GM19238 (cell line): ENCODE data around the gene NACC2.
"Not testable (repeated sequence)": the region's sequence is repeated elsewhere in the genome, so short reads cannot be mapped to it uniquely, and the experiment has no call there.

Source experiments
- DNase-seq: peaks from one replicate; pipeline ENCODE4 v3.0.0; 2011; ENCODE audit warnings: low spot score; ENCODE audit not compliant: insufficient read length

NACC2 gene

DNA sequence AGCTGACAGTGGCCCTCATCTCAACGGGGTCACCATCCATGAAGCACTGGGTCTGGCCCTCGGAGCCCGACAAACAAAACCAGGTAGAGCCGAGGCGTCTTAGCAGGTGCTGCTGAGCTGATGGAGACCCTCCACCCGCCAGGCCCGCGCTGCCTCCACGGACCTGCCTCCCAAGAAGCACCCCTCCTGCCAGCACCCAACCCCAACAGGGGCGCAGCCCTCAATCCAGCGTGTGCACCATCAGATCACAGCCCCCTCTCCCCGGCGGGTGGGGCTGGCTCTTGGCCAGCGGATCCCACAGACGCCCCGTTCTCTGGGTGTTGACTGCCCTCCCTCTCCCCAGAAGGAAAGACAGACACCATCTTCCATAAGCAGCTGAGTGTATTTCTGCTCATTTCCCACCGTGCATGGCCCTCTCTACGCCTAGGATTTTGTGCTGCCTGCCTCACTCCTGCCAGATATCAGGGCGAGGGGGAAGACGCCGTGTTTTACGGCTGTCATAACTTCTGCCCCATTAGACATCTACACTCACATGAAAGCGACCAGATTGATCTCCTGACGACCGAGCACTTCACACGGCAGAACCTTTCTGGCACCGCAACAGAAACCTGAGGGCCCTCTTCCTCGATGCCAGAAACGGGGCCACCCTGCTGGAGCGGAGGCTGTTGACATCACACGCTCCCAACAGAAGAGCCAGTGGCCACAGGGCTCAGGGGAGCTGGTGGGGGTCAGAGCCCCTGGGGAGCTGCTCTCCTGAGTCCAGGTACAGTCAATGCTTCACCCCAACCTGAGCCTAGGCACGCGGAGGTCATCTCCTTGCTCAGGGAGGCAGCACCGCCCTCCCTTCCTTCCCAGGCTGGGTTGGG, 12.4 kb downstream of the NACC2 start:
- DNase-seq: no peak

DNA sequence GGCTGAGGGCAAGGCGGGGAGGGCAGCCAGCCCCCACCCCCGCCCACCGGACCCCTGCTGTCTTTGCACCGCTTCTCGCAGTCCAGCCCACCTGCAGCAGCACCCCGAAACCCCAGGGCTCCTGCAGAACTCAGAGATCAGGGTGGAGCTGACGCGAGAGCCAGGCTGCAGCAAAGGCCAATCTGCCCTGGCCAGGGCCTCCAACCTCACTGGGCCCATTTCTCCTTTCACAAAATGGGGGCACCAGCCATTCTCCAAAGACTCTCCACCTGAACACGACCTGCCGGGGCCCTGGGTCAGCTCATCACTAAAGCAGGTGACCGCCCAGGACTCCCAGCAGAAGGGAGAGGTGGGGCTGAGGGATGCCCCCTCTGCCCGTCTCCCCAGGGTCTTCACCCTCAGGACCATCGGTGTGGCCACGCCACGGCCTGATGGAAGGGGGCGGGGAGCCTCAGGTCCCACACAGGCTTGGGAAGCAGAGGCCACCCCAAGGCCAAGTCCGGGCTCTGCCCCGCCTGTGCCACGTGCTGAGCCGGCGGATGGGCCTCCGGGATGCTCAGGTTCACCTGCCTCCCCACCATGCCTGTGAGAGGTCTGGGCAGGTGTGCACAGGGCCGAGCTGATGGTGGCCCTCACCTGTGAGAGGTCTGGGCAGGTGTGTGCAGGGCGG, 13.1 kb downstream of the NACC2 start:
- no peak for DNase-seq

DNA sequence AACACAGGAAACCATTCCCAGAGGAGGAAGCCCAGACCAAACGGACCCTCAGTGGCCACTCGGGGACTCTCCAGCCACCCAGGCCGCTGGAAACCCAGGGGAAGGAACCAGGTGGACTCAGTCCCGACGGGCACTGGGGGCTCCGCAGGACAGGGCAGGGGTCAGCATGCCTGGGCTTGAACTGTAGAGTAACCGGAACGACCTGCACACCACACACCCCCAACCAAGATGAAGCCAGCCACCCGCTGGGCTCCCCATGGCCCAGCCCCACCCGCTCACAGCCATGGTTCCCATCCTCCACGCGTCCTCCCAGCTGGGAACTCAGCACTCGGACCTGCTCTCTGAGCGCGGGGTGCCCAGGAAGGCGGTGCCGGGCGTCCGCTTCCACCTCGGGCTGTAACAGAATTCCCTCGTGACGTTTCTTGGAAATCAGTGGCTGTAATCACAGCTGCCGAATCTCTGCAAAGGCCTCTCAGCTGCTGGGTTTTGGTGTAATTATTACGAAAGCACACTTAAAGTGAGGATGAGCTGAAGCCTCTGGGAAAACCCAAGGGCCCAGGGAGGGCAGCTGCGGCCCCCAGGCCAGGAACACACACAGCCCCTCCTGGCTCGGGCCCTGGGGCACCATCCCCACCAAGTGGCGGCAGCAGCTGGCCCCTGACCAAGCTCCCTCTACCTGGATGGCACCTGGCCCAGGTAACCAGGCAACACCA, 13.8 kb downstream of the NACC2 start:
- no peak for DNase-seq

DNA sequence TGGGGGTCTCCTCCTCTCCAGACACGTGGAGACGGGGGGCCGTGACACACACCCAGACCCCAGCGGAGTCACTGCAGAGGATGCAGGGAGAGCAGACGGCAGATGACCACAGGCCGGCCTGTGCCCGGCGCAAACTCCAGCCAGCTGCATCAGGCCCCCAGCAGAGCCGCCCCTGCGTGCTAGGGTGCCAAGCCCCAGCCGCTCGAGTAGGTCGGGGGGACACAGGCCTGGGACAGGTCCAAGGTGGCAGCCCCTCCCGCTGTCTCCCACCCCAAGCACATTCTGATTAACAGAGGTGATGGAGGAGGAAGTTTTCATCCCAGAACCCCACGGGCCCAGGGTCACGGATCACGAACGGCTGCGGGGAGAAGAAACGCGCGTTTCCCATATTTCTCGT, 14.4 kb downstream of the NACC2 start:
- DNase-seq: no peak

DNA sequence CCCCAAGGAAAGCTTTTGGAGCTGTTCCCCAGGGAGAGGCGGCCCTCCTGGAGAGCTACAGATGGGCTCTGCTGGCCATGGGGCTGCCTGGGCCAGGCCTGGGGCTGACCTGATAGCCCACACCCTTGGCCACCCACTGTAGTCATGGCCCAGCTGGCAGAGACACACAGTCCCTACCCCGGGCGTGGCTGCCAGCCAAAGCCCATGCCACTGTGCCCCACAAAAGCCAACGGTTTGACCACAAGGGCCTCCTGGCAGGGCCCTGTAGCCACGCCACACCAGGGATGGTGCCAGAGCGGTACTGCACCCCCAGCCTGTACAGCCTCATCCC, 15.2 kb downstream of the NACC2 start:
- DNase-seq: no peak

DNA sequence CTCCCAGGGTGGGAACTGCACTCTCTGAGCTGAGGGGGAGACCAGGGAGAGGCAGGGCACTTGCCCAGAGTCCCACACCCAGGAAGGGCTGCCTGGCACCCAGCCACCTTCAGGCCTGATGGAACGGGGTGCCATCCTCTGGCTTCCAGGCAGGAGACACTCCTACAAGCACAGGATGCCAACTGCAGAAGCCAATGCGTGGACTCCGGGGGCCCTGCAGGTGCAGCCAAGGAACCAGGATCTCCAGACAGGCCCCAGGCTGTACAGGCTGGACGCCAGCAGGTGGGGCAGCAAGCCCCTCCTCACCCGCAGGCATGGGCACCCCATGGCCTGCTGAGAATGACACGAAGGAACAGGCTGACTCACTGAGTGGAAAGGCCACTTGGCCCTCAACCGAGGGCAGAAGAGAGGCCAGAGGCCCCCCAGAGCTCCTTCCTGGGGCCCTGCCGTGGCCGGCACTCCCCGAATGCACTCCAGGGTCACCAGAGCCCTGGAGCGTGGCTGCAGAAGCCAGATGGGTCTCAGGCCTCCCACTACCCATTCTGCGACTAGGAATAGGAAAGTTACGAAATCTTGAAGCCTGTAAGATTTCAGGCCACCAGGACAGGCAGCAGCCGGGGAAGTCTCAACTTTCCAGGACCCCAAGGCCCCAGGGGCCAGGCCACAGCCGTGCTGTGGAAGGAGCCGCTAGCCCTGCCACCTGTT, 15.7 kb downstream of the NACC2 start:
- no peak for DNase-seq

DNA sequence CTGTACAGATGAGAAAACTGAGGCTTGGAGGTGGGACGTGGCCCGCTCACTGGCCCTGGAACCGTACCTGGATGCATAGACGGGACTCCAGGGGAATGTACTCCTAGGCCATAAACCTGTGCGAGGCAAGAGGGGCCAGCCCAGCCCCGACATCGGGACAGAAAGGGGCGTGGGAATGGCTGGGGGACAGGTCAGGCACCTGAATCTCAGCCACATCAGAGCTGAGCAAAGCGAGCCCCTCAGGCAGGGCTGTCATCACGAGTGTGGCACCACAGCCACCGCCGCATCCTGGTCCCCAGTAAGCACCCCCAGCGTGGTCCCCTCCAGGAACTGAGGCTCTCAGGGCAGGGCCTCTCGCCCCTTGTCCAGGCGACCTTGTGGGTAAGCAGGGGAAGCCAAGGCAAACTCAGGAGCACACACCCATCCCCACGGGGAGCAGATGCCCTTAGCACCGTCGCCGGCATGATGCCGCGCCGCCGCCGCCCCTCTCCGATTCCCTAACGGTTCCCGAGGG, 16.5 kb downstream of the NACC2 start:
- DNase-seq: no peak

DNA sequence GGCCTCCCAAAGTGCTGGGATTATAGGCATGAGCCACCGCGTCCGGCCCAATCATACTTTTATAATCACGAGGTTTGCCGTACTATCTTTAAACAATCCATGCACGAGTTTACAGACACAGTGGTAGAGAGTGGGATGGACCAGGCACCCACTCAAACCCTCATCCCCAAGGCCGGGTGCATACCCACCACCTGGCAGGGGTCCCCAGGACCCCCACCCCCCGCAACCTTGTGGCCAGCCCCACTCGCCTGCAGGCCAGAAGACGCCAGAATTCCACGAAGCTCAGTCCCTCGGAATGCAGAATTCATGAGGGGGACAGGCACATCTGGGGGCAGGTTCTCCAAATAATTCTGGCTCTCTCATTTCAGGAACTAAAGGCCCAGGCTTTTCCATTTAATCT, 17.1 kb downstream of the NACC2 start:
- DNase-seq: no peak

DNA sequence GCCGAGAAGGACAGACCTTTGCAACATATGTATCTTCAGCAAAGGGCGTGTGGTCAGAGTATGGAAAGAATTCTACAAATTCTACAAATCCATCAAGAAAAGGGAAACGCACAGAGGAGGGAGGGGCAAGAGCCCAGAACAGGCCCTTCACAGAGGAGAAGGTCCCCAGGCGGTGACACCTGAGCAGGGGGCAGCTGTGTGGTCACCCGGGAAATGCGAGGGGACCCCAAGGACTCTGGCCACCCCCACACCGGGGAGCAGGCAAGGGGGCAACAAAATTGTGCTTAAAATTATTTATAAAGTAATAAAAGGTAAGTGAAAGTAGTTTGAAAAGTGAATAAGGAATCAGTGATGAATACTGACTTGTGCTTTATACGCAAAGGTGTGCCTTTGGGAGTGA, 17.6 kb downstream of the NACC2 start:
- DNase-seq: no peak

DNA sequence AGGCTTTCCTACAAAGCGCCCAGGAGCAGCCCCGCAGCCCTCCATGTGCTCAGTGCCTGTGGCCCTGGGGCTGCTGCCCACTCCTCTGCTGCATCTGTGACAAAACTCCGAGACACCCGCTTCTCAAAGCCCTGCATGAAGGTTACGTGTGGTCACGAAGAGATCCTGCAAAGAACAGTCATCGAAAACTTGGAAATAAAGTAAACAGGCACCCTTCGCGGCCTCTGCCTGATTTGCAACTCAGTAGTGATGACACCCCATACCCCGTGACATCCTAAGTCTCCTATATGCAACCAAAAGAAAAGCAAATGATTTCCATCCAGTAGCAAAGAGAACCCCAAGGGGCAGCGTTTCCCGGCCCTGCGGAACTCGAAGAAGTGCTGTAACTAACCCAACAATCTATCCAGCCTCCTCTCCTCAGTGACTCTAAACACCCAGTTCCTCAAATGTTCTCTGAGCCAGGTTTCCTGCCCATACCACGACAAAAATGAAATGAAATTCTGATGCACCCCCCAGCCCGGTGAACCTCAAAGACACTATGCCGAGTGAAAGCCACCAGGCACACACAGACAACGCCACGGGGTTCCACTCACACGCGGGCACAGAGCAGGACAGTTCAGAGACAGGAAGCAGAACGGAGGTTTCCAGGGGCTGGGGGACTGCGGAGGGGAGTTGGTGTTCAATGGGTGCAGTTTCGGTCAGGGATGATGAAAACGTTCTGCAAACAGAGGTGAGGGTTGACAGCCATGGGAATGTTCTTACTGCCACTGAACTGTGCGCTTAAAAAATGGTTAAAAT, 19.0 kb downstream of the NACC2 start:
- DNase-seq: no peak

DNA sequence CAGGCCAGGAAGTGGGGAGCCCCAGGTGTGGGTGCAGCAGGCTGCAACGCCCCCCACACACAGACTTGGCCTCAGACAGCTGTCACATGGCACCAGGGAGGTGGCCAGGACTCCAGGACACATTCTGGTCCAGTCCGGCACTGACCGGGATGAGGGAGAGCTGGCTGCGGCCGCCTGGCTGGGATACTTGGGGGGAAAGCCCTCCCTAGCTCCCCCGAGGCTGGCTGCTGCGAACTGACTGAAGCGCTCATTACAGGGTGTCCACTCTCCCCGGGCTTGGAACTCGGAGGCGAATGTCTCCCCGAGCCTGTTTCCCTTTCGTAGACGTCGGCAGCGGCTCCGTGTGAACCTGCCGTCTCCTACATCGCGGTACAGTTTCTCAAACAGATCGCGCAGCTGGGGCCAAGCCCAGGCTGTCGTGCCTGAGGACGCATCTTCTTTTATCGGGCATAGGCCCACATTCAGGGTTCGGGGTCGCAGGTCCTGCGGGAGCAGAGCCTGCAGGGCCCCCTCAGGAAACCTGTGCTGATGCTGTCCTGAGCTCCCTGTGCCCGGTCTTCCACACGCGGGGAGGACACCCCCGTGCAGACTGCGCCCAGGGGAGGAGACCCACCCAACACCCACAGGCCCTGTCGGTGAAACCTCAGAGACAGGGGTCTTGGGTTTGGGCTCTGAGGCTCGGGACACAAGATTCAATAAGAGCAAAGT, 19.8 kb downstream of the NACC2 start:
- no peak for DNase-seq

DNA sequence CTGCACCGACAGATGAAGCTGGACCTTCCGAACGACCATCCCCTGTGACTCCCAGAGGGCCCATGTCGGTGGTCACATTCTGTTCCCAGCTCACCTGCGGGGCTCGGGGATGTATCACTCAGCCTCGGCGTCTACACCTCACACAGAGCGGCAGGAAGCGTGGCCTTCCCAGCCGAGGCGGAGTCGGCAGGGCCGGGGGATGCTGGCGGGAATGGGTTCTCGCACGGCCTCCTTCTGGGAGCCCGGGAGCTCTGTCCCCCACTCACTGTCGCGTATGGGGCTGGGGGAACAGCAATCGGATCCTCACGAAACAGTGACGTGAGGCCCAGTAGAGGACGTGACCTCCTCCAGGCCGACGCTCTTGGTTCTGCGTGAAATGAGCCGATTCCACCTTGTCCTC, 20.4 kb downstream of the NACC2 start:
- no peak for DNase-seq

DNA sequence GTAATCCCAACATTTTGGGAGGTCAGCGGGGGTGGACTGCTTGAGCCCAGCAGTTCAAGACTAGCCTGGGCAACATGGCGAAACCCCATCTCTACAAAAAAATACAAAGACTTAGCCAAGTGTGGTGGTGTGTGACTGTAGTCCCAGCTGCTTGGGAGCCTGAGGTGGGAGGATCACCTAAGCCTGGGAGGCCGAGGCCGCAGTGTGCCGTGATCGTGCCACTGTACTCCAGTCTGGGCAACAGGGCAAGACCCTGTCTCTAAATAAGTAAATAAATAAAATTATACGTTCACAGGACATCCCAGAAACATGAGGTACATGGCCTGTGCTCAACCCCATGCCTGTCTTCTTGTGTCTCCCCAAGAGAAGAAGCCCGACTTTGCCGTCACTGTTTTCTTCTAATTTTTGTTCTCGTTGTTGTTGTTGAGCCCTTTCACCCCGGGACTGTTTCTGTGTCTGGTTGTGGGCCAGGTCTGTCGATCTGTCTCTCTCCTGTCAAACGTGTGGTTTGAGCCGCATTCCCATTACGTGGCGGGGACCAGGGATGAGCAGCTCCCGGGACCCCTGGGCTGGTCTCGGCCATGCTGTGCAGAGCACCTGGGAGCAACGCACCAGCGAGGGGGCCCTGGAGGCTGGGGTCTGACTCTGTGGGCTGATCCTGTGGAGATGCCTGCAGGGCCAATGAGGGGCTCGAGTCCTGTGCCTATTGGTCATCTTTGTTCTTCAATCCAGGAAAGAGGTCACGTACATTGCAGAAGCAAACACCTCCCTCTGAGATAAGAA, 32.2 kb downstream of the NACC2 start:
- DNase-seq: no peak

DNA sequence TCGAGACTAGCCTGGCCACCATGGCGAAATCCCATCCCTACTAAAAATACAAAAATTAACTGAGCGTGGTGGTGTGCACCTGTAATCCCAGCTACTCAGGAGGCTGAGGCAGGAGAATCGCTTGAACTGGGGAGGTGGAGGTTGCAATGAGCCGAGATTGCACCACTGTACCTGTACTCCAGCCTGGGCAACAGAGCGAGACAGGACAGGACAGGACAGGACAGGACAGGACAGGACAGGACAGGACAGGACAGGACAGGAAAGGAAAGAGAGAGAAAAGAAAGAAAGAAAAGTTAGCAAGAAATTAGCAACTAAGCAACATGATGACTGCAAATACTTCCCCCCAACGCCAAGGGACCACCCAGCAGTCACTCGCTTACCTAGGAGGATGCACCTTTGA, 33.2 kb downstream of the NACC2 start:
- not testable (repeated sequence) for DNase-seq

DNA sequence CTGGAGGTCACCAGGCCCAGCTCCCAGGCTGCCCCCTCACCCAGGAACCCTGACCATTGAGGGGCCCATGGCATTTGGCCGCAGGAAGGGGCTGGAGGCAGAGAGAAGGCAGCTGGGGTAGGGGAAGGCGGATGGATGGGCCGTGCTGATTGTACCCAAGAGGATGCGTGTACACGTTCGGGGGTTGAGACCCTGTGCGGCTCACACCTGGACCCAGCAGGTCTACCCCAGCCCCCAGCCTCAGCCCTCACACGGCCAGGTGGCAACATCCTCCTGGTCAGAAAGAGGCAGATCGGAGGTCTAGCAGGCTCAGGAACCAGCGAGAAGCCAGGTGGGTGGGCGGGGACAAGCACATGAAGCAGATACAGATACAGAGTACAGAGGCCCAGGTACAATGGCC, 33.7 kb downstream of the NACC2 start:
- no peak for DNase-seq

DNA sequence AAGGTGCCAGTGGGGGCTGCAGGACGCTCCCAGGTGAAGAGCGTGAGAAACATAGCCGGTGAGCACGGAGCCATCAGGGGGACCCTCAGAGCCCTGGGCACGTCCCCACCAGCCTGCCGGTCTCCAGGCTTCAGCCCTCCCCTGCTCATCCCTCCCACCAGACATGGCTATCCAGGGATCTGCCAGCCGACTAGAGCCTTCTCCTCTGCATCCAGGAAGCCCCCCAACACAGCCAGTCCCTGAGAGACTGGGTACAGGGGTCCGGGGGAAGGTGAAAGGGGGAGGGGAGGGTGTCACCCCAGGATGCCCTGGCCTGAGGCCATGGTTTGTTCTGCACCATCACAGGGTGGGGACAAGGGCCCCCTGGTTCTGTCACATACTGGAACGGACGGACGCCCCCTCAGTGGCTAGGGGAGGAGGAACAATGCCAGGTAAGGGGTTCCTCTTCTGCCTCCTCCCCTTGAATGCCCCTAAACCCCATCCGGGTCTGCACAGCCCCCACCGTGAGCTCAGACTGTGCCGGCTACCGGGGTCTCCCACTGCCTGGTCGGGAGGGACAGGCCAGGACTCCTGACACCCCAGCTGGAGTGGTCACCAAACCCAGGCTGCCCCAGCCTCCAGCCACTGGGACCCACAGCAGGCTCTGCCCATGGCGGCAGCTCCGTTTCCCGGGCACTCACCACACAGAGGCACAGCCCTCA, 34.3 kb downstream of the NACC2 start:
- no peak for DNase-seq

DNA sequence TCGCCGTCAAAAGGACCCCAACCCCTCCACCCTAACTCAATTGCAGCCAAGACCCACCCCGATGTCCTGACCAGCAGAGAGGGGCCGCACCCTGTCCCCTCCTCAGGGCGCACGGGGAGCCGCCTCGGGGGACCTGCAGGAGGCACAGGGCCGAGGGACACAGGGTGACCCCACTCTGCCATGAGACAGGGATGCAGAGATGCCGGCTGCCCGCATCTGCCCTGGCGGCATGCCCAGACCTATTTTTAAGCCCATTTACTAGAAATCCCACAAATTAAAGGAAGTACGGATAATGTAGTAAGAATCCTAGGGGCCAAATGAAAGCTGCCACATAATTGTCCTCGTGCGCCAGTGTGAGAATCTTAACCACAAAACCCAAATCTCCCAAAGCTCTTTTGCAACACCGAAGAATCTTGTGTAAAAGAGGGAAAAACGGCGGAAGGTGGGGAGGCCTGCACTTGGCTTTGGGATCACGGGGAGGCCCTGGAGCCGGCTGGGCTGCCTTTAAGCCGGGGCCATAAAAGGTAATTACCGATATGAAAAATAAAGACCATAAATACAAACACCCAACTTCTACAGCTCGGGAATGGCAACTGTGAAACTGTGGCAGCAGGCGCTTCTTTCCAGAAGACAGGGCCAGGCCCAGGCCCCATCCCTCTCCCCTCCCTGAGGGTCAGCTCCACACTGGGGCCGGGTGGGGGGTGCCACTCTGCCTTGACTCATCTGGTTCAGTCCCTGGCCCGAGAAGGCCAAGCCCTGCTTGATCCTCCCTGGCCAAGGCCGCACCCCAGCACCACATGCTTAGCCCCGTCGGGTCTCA, 35.0 kb downstream of the NACC2 start:
- DNase-seq: no peak

DNA sequence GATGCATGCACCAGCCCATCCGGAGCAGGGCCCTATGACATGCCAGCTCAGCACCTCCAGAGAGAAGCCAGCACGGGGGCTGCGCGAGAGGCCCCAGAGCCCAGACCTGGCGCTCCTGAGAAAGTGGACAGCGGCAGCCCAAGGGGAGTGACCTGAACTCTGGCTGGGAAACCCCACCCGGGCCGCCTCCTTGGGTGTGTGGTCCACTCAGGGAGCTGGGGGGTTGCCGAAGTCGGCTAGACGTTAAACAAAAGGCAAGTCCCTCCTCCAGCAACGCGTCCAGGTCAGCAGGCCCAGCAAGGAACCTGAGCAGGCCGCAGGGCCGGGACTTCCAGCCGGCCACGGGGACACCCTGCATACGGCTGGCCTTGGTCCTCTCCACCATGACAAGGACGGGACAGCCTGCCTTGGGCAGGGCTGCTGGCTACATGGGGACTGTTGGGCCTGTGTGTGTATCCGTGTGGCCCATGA, 35.7 kb downstream of the NACC2 start:
- no peak for DNase-seq
